SU-DHL-6 (cell line): ENCODE data around the gene ACOX3.

Source experiments
- CTCF ChIP-seq: fragments of 200-600 bp; sonication (generic); IDR thresholded peaks from one replicate; pipeline ENCODE4 v1.5.1; 2017; ENCODE audit warnings: antibody characterized with exemption, mild to moderate bottlenecking, low read length, moderate library complexity; ENCODE audit not compliant: insufficient read depth, poor library complexity, severe bottlenecking
- EZH2phosphoT487 ChIP-seq: fragments of 200-600 bp; sonication (generic), shearing (Covaris generic); conservative IDR thresholded peaks from 2 replicates; pipeline ENCODE4 v1.6.1; 2018; ENCODE audit warnings: mild to moderate bottlenecking, antibody characterized with exemption, low read length, moderate library complexity, mixed read lengths

- TF ChIP-seq CTCF (no peak), EZH2phosphoT487 (no peak)
Observed at GRCh38 chr4:8403976-8404375, 36.5 kb downstream of the ACOX3 start.
